ENCODE data around the gene SKP2.
A peak's percentile ranks its signal among the peaks of the same experiment; 100 is the strongest.
"Not testable (repeated sequence)": the region's sequence is repeated elsewhere in the genome, so short reads cannot be mapped to it uniquely, and the experiment has no call there.

Gene SKP2

GRCh38 chr5:36156619-36157018 lies 4.7 kb downstream of the SKP2 start:
- no peak for DNase-seq (ENCODE audit: low spot score)

- no peak for DNase-seq (ENCODE audit: low spot score)
Measured at GRCh38 chr5:36158144-36158543, 6.2 kb downstream of the SKP2 start.

GRCh38 chr5:36160617-36161016 lies 8.7 kb downstream of the SKP2 start:
- no peak for DNase-seq (ENCODE audit: low spot score)

GRCh38 chr5:36161361-36161760 lies 9.4 kb downstream of the SKP2 start:
- no peak for DNase-seq (ENCODE audit: low spot score)

- DNase-seq (ENCODE audit: low spot score), result no peak
Measured at GRCh38 chr5:36162810-36163486, 11.0 kb downstream of the SKP2 start.

- no peak for DNase-seq (ENCODE audit: low spot score)
Measured at GRCh38 chr5:36164461-36164860, 12.6 kb downstream of the SKP2 start.

- no peak for DNase-seq (ENCODE audit: low spot score)
Measured at GRCh38 chr5:36168737-36169136, 16.8 kb downstream of the SKP2 start.

- no peak for DNase-seq (ENCODE audit: low spot score)
Measured at GRCh38 chr5:36170832-36171424, 19.0 kb downstream of the SKP2 start.

GRCh38 chr5:36172599-36172998 lies 20.7 kb downstream of the SKP2 start:
- no peak for DNase-seq (ENCODE audit: low spot score)

GRCh38 chr5:36173426-36173825 lies 21.5 kb downstream of the SKP2 start:
- no peak for DNase-seq (ENCODE audit: low spot score)

- DNase-seq (ENCODE audit: low spot score), result no peak
Measured at GRCh38 chr5:36174119-36174518, 22.2 kb downstream of the SKP2 start.

GRCh38 chr5:36175043-36175442 lies 23.1 kb downstream of the SKP2 start:
- DNase-seq (ENCODE audit: low spot score), result no peak

GRCh38 chr5:36177154-36177553 lies 25.2 kb downstream of the SKP2 start:
- DNase-seq (ENCODE audit: low spot score), result no peak

- peak; percentile 41 for DNase-seq (ENCODE audit: low spot score)
Measured at GRCh38 chr5:36177715-36178523, 26.0 kb downstream of the SKP2 start.

GRCh38 chr5:36178524-36178890 lies 26.6 kb downstream of the SKP2 start:
- no peak for DNase-seq (ENCODE audit: low spot score)

GRCh38 chr5:36179950-36180349 lies 28.0 kb downstream of the SKP2 start:
- no peak for DNase-seq (ENCODE audit: low spot score)

- no peak for DNase-seq (ENCODE audit: low spot score)
Measured at GRCh38 chr5:36180556-36181350, 28.8 kb downstream of the SKP2 start.

- no peak for DNase-seq (ENCODE audit: low spot score)
Measured at GRCh38 chr5:36181774-36182173, 29.9 kb downstream of the SKP2 start.

- DNase-seq (ENCODE audit: low spot score), result not testable (repeated sequence)
Measured at GRCh38 chr5:36184408-36184807, 32.5 kb downstream of the SKP2 start.

GRCh38 chr5:36193746-36194145 lies 41.8 kb downstream of the SKP2 start:
- no peak for DNase-seq (ENCODE audit: low spot score)

- no peak for DNase-seq (ENCODE audit: low spot score)
Measured at GRCh38 chr5:36198281-36198680, 46.4 kb downstream of the SKP2 start.

GRCh38 chr5:36198783-36199182 lies 46.9 kb downstream of the SKP2 start:
- DNase-seq (ENCODE audit: low spot score), result not testable (repeated sequence)
